HCT116 (cell line): ENCODE results near the gene TMEM109. TPM values are rescaled to one million over a fixed set of nuclear protein-coding genes. Genes with fewer than 3 reads are reported as not detected.

Experiments used
- ATAC-seq: fragments of 200-7000 bp; cut with Tn5 transposase; 2 replicates; pipeline ENCODE4 v1.9.1; 2020; ENCODE audit warnings: mild to moderate bottlenecking, moderate library complexity
- BruUV-seq: library from RNA; stranded (reverse); fragments of 400-500 nt; replicated peaks from 2 replicates; lab custom pipeline; 2021; lab: Mats Ljungman, UMichigan
- CTCF ChIA-PET: fragments of 300-600 bp; sonication (Branson Sonifier 250); formaldehyde crosslinking; loops from one replicate; lab custom pipeline; 2021; ENCODE audit warnings: antibody characterized with exemption; lab: Charles Lee
- POLR2A ChIA-PET: fragments of 300-600, 350-600 bp; sonication (Branson Sonifier 250); formaldehyde crosslinking; loops from one replicate; lab custom pipeline; 2021; ENCODE audit warnings: antibody characterized with exemption; lab: Charles Lee
- RAD21 ChIA-PET, 2 experiments: fragments of 300-600 bp; sonication (Branson Sonifier 250); formaldehyde crosslinking; loops; one replicate each; lab custom pipeline; 2023; ENCODE audit warnings: low total read pairs in 2 of 2; ENCODE audit not compliant: uncharacterized antibody in 2 of 2, unreplicated experiment in 2 of 2, low non-redundant PET in 1 of 2; lab: Charles Lee
- DNase-seq: peaks from one replicate; pipeline ENCODE4 v3.0.0-alpha.2; 2010; ENCODE audit warnings: low read depth, low spot score
- H2AFZ ChIP-seq: fragments of 200-600 bp; shearing (Covaris generic), sonication (generic); 2 replicates; pipeline ENCODE4 v1.6.1; 2017; ENCODE audit warnings: low read depth, mixed run types, mixed read lengths, antibody characterized with exemption, low read length; ENCODE audit not compliant: poor library complexity, severe bottlenecking
- H3K27ac ChIP-seq: 2 replicates; pipeline ENCODE4 v1.5.1; 2012; ENCODE audit warnings: low read depth, low read length
- H3K27me3 ChIP-seq: fragments of 200-600 bp; sonication (generic); 2 replicates; pipeline ENCODE4 v1.6.1; 2016; ENCODE audit warnings: mixed run types, low read length, mixed read lengths; ENCODE audit not compliant: insufficient read depth
- H3K36me3 ChIP-seq, 2 experiments: fragments of 200-500 bp in 1 of 2; fragments of 200-600 bp in 1 of 2; sonication (Bioruptor generic) in 1 of 2; sonication (generic) in 1 of 2; 2 replicates each; pipeline versions ENCODE4 v1.5.1 to v1.6.1; 2014 to 2016; ENCODE audit warnings: low read length in 2 of 2, inconsistent platforms in 1 of 2, mixed read lengths in 1 of 2, mixed run types in 1 of 2; ENCODE audit not compliant: insufficient read depth in 2 of 2, control insufficient read depth in 1 of 2
- H3K4me1 ChIP-seq, 2 experiments: fragments of 200-600 bp in 1 of 2; sonication (generic) in 1 of 2; 2 replicates each; pipeline versions ENCODE4 v1.5.1 to v1.6.1; 2012 to 2017; ENCODE audit warnings: low read length in 2 of 2, inconsistent platforms in 1 of 2, mild to moderate bottlenecking in 1 of 2, mixed read lengths in 1 of 2, mixed run types in 1 of 2, moderate library complexity in 1 of 2; ENCODE audit not compliant: insufficient read depth in 2 of 2, control insufficient read depth in 1 of 2
- H3K4me2 ChIP-seq: fragments of 200-600 bp; sonication (generic); 2 replicates; pipeline ENCODE4 v1.6.1; 2017; ENCODE audit warnings: mixed run types, low read length, mixed read lengths
- H3K4me3 ChIP-seq, 2 experiments: fragments of 200-600 bp in 1 of 2; sonication (generic) in 1 of 2; replicated peaks in 1 of 2; 2 replicates each; pipeline ENCODE4 v1.5.1; 2011 to 2016; ENCODE audit warnings: low read length in 2 of 2, control low read depth in 1 of 2, low read depth in 1 of 2, mild to moderate bottlenecking in 1 of 2, mixed read lengths in 1 of 2, mixed run types in 1 of 2
- H3K79me2 ChIP-seq: fragments of 200-600 bp; sonication (generic); 2 replicates; pipeline ENCODE4 v1.6.1; 2017; ENCODE audit warnings: mild to moderate bottlenecking, mixed run types, low read length, moderate library complexity, mixed read lengths; ENCODE audit not compliant: insufficient read depth
- H3K9ac ChIP-seq: fragments of 200-600 bp; sonication (generic); 2 replicates; pipeline ENCODE4 v1.6.1; 2016; ENCODE audit warnings: low read length, mixed read lengths
- H3K9me2 ChIP-seq: fragments of 200-600 bp; sonication (generic), shearing (Covaris generic); 2 replicates; pipeline ENCODE4 v1.6.1; 2017; ENCODE audit warnings: mixed run types, mild to moderate bottlenecking, moderate library complexity; ENCODE audit not compliant: insufficient read depth
- H3K9me3 ChIP-seq, 2 experiments: fragments of 200-500 bp in 1 of 2; fragments of 200-600 bp in 1 of 2; sonication (Bioruptor generic) in 1 of 2; sonication (generic) in 1 of 2; 2 replicates each; pipeline ENCODE4 v1.6.1; 2014 to 2017; ENCODE audit warnings: low read length in 2 of 2, mixed read lengths in 2 of 2, inconsistent platforms in 1 of 2, low read depth in 1 of 2, mild to moderate bottlenecking in 1 of 2, mixed run types in 1 of 2, moderate library complexity in 1 of 2; ENCODE audit not compliant: control insufficient read depth in 1 of 2, insufficient read depth in 1 of 2
- H4K20me1 ChIP-seq: fragments of 200-600 bp; sonication (generic), shearing (Covaris generic); 2 replicates; pipeline ENCODE4 v1.6.1; 2017; ENCODE audit warnings: mixed run types, mild to moderate bottlenecking, moderate library complexity; ENCODE audit not compliant: insufficient read depth
- ATF3 ChIP-seq: IDR thresholded peaks from 2 replicates; pipeline ENCODE4 v1.6.1; 2012
- CBX3 ChIP-seq: IDR thresholded peaks from 2 replicates; pipeline ENCODE4 v1.6.1; 2012; ENCODE audit warnings: low read depth
- EGR1 ChIP-seq: IDR thresholded peaks from 2 replicates; pipeline ENCODE4 v1.6.1; 2012; ENCODE audit warnings: low read depth
- ELF1 ChIP-seq: IDR thresholded peaks from 2 replicates; pipeline ENCODE4 v1.6.1; 2012; ENCODE audit warnings: low read depth, borderline replicate concordance
- EZH2 ChIP-seq: fragments of 200-600 bp; sonication (generic); IDR thresholded peaks from 2 replicates; pipeline ENCODE4 v1.6.1; 2017; ENCODE audit warnings: antibody characterized with exemption, mixed run types
- FOSL1 ChIP-seq: IDR thresholded peaks from 2 replicates; pipeline ENCODE4 v1.6.1; 2012; ENCODE audit warnings: low read depth
- JUND ChIP-seq: IDR thresholded peaks from 2 replicates; pipeline ENCODE4 v1.6.1; 2012
- POLR2A ChIP-seq: IDR thresholded peaks from 2 replicates; pipeline ENCODE4 v1.7.0; 2011; ENCODE audit warnings: borderline replicate concordance; ENCODE audit not compliant: insufficient read depth, insufficient read length; ENCODE audit errors: extremely low read depth
- POLR2AphosphoS5 ChIP-seq: IDR thresholded peaks from 2 replicates; pipeline ENCODE4 v1.6.1; 2011; ENCODE audit warnings: mild to moderate bottlenecking, low read depth, low read length, moderate library complexity
- RAD21 ChIP-seq: IDR thresholded peaks from 2 replicates; pipeline ENCODE4 v1.6.1; 2012; ENCODE audit warnings: low read depth, mild to moderate bottlenecking
- SRF ChIP-seq: IDR thresholded peaks from 2 replicates; pipeline ENCODE4 v1.6.1; 2012; ENCODE audit warnings: low read depth
- ZBTB33 ChIP-seq: IDR thresholded peaks from 2 replicates; pipeline ENCODE4 v1.6.1; 2011; ENCODE audit warnings: mild to moderate bottlenecking, low read length, moderate library complexity; ENCODE audit not compliant: insufficient replicate concordance; ENCODE audit errors: extremely low read depth
- ZFX ChIP-seq: fragments of 450-650 bp; IDR thresholded peaks from 2 replicates; pipeline ENCODE4 v1.6.1; 2017
- ZNF274 ChIP-seq: fragments of 200-500 bp; sonication (Bioruptor generic); IDR thresholded peaks from 2 replicates; pipeline ENCODE4 v1.6.1; 2014; ENCODE audit warnings: mild to moderate bottlenecking, low read depth, low read length, inconsistent platforms
- intact Hi-C: fragments of 100-400 bp; cut with micrococcal nuclease; formaldehyde crosslinking; loops from 2 replicates; pipeline ENCODE4 v1.10.0; 2022
- total RNA-seq: library from RNA; stranded (reverse); gene quantifications from one replicate; pipeline ENCODE4 v1.2.1, GENCODE V29; 2021; ENCODE audit not compliant: unreplicated experiment
- TF ChIP-seq, protein P1 (sequence below): IDR thresholded peaks from 2 replicates; pipeline ENCODE4 v1.6.1; 2012; ENCODE audit warnings: low read depth

TMEM109 gene
- total RNA-seq, 1 experiment from 2014 or later, result 44.4 TPM

DNA sequence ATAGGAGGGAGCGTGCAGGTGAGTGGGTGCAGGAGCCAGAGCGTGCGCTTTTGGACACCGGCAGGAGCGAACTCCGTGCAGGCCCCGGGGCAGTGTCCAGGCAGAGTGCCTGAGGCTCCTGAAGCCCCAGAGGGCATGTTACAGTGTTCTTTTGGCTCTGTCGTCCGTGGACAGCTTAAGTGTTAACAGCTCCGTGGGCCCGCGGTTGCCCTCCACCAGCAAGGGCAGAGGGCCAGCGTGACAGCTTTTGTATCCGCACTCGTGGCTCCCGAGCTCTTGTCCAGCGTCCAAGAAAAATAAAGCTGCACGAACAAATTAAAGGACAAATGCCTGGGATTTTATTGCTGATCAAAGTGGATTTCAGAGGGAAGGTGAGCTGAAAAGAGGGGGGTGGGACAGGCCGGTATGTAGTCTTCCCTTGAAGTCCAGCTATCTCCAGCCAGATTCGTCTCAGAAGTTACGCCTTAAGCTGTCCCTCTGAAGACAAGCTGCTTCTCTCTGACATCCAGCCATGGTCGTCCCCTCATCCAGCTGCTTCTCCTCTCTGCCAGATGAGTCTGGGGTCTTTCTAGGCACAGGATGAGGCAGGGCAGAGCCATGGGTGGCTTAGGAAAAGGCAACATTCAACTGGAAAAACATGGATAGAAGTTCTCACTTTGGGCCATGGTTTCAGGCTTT lies 968 bp upstream of the TMEM109 start:
- no peaks in the 10 kb centered on the region for H3K9me2 ChIP-seq
- POLR2A ChIA-PET, result interaction anchor here (0.9 to 1.2 kb wide), 2 partner anchors 10 to 82 kb away, joined by 3 to 6 read pairs; no protein-coding TSS in a partner anchor
- H3K4me2 ChIP-seq, result peak overlapping the region; percentile 89
- CTCF ChIA-PET, result interaction anchor here (0.8 to 1.2 kb wide), 3 partner anchors 11 to 25 kb away, joined by 3 to 16 read pairs (median 5); no protein-coding TSS in a partner anchor
- intact Hi-C loops, result loop anchor here (10.0 kb wide), 1 partner anchor 272 kb away; no protein-coding TSS in a partner anchor
- no TSS peak for BruUV-seq
- H4K20me1 ChIP-seq, result no peaks in the 10 kb centered on the region
- peak overlapping the region; percentile 61; the same call in 1 of the 2 replicates for H3K27ac ChIP-seq
- H3K27me3 ChIP-seq, result no peaks in the 10 kb centered on the region
- H3K4me1 ChIP-seq, result peaks cover 18 to 49% of the 10 kb centered on the region in 2 experiments
- RAD21 ChIA-PET, result no interaction called here
- no peak for DNase-seq
- H2AFZ ChIP-seq, result peak overlapping the region; percentile 79
- peaks cover 0 to 3% of the 10 kb centered on the region in 2 experiments; a peak in 1 of 4 replicates for H3K36me3 ChIP-seq
- no peak for ATAC-seq
- H3K9ac ChIP-seq, result peak overlapping the region; percentile 73
- H3K4me3 ChIP-seq, result peak overlapping the region; percentile 61 to 67
- no peak for TF ChIP-seq ZBTB33
- TF ChIP-seq POLR2A, result no peak
- no peak for TF ChIP-seq JUND
- no peak for TF ChIP-seq POLR2AphosphoS5
- no peak for TF ChIP-seq ZNF274
- no peak for TF ChIP-seq FOSL1
- no peak for TF ChIP-seq ZFX
- TF ChIP-seq EZH2, result no peak
- TF ChIP-seq RAD21, result no peak
- no peak for TF ChIP-seq ELF1
- TF ChIP-seq ATF3, result no peak
- no peak for TF ChIP-seq SRF
- no peak for TF ChIP-seq EGR1
- TF ChIP-seq, protein P1, sequence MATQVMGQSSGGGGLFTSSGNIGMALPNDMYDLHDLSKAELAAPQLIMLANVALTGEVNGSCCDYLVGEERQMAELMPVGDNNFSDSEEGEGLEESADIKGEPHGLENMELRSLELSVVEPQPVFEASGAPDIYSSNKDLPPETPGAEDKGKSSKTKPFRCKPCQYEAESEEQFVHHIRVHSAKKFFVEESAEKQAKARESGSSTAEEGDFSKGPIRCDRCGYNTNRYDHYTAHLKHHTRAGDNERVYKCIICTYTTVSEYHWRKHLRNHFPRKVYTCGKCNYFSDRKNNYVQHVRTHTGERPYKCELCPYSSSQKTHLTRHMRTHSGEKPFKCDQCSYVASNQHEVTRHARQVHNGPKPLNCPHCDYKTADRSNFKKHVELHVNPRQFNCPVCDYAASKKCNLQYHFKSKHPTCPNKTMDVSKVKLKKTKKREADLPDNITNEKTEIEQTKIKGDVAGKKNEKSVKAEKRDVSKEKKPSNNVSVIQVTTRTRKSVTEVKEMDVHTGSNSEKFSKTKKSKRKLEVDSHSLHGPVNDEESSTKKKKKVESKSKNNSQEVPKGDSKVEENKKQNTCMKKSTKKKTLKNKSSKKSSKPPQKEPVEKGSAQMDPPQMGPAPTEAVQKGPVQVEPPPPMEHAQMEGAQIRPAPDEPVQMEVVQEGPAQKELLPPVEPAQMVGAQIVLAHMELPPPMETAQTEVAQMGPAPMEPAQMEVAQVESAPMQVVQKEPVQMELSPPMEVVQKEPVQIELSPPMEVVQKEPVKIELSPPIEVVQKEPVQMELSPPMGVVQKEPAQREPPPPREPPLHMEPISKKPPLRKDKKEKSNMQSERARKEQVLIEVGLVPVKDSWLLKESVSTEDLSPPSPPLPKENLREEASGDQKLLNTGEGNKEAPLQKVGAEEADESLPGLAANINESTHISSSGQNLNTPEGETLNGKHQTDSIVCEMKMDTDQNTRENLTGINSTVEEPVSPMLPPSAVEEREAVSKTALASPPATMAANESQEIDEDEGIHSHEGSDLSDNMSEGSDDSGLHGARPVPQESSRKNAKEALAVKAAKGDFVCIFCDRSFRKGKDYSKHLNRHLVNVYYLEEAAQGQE, result no peak
- TF ChIP-seq CBX3, result no peak
- peaks cover 38% of the 10 kb centered on the region for H3K79me2 ChIP-seq
- H3K9me3 ChIP-seq, result no peaks in the 10 kb centered on the region
